HPDE6-E6E7 (cell line): ENCODE data around the gene TES.

Source experiments
- DNase-seq: peaks from one replicate; pipeline ENCODE4 v3.0.0; 2011; ENCODE audit warnings: missing footprints; ENCODE audit errors: extremely low spot score

TES gene

GRCh38 chr7:116193329-116194087 lies 16.8 kb upstream of the TES start:
- no peak for DNase-seq

DNA sequence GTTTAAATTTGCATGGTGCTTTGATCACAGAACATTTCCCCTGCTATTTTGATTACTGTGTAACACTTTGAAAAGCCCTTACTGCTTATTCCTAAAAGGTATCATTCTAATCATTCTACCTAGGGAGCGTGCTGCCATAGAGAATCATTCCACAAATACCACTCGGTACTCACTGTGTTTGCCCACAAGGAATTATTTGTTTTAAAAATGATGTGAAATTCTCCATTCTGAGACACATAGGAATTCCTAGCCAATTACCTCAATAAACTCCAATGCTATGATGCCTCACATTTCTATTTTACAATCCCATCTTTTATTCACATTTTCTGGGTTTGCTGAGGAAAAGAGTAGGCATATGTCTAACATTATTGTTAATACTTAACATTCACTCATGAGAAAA lies 16.2 kb upstream of the TES start:
- no peak for DNase-seq

GRCh38 chr7:116195451-116195850 lies 14.9 kb upstream of the TES start:
- DNase-seq: no peak

GRCh38 chr7:116196947-116197346 lies 13.4 kb upstream of the TES start:
- no peak for DNase-seq

- DNase-seq: no peak
These were observed 13.0 kb upstream of the TES start for GRCh38 chr7:116197360-116197759.

DNA sequence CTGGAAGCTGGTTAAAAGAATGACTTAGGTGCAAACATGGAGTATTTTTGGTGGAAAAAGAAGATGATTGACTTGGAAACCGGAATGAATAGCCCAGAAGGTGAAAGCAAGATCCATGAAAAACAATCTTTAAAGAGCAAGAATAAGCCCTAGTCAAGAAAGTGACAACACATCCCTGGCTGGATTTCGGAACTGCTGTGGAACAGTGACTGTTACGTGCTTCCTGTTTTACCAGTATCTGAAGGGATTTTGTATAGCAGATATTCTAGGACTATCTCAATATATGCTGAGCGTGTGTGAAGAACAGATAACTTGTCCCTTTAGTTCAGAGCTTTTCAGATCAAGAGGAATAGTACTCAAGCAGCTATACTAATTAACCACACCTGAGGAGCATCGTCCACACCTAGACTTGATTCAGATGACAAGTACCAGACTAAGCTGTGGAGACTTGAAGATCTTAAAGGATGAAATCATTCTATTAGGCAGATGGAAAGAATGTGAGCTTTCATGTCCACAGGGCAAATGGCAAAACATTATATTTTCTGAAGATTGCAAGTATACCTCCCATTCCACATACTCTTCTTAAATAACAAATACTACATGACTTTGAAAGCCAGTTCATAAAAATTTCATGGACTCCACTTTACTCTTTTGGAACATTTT lies 11.5 kb upstream of the TES start:
- no peak for DNase-seq

GRCh38 chr7:116200963-116201362 lies 9.4 kb upstream of the TES start:
- DNase-seq: no peak

DNA sequence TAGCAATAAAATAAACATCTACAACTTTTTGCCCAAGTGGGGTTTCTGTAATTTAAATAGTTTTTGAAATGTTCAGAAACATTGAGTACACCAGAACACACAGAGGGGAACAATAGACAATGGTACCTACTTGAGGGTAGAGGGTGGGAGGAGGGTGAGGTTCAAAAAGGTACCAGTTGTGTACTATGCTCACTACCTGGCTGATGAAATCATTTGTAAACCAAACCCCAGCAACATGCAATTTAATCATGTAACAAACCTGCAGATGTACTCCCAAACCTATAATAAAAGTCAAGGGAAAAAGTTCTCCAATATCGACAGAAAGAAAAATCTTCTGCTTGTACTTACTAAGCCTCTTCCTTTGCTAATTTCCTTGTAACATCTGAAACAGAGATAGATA lies 4.2 kb upstream of the TES start:
- no peak for DNase-seq

- no peak for DNase-seq
These were observed 1.4 kb upstream of the TES start for GRCh38 chr7:116208919-116209318.

DNA sequence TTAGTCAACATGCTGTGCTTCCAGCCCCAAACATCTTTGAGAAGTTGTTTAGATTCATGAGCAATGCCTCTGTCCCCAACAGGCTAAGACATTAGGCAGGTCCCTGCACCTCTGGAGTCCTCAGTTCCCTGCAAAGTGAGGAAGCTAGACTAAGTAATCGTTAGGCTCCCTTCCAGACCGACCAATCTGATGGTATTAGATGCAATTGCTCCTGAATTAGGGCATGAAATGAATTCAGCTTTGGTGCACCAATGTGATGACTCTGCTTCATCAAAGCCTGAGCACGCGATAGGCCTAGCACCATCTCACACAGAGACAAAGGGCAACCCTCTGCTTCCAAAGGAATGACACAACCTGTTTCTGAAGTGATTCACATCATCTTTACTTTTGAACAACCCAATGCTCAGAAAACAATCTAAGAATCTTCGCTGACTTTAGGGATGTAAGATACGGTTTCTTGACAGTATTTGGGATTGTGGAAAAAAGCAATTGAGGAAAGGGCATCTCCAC lies 723 bp upstream of the TES start:
- DNase-seq: no peak

DNA sequence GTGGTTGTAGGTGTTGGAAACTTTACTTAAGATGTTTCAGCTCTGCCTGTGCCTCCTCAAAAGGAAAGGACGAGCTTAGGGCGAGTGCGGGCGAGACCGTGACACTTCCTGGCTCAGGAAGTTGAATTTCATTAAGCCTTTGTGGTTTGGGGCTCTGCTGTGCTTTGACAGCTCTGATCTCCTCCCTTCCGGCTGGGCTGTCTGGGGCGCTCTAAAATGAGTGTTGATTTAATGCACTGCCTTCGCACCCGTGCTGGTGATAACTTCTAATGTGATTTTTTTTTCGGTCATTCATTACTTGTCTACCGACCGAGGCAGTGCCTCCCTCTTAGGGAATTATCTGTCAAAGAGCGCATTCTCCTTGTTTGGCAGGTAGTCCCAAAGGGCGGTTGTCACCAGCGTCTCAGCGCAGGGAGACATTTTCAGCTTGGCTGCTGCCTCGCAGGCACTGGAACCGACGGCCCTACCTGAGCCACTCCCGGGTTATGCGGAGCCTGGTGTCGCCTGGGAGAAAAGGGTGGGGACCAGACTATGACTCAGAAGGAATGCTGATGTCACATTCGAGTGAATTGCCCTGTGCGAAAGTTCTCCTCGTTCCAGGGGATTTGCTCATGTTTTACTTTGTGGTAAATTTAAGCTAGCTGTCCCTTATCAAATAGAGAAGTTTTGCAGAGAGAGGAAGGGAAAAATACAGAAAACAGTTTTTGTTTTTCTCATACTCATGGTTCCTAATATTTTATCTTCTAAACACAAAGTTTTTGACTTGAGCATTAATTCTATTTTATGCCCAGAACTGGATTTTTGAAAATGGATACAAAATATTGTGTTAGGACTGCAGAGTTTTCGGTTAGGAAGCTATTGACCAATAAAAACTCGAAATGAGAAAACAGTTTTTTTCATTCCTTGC lies 920 bp downstream of the TES start:
- peak; percentile 74 for DNase-seq

- DNase-seq: no peak
These were observed 1.7 kb downstream of the TES start for GRCh38 chr7:116211913-116212596.

DNA sequence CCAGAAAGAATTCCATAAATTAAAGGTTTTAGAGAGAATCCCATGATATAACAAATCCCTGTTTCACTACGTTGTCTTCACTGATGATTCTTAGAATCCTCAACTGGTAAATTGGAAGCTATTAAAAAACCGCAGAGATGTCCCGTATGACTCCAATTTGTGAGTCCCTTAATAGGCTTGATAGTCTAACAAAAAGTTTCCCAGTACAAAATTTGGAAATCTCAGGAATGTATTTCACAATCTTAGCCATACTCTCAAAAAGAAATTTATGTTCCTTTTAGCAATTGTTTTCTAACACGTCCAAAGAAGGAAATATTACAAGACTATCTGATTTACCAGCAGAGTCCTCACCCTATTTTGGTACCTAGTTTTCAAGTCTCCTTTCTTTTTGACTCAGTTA lies 2.5 kb downstream of the TES start:
- no peak for DNase-seq

- DNase-seq: no peak
These were observed 3.2 kb downstream of the TES start for GRCh38 chr7:116213361-116214130.

- no peak for DNase-seq
These were observed 4.6 kb downstream of the TES start for GRCh38 chr7:116214921-116215320.

DNA sequence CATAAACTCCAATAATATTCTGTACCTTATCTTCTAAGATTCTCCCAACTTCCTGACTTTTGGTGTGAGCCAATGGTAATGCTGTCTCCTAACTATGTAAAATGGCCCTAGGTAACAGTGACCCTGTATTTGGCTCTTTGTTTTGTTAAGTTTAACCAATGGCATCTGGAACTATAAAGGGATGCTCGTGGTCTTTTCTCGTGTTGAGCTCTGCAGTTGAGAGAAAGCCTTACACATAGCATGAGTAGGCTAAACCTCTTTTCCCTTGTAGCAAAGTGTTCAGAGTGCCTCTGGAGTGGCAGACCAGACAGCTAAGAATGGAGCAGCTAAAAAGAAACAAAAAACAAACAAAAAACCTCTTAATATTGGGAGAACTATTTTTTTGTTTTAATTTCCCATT lies 5.2 kb downstream of the TES start:
- no peak for DNase-seq

DNA sequence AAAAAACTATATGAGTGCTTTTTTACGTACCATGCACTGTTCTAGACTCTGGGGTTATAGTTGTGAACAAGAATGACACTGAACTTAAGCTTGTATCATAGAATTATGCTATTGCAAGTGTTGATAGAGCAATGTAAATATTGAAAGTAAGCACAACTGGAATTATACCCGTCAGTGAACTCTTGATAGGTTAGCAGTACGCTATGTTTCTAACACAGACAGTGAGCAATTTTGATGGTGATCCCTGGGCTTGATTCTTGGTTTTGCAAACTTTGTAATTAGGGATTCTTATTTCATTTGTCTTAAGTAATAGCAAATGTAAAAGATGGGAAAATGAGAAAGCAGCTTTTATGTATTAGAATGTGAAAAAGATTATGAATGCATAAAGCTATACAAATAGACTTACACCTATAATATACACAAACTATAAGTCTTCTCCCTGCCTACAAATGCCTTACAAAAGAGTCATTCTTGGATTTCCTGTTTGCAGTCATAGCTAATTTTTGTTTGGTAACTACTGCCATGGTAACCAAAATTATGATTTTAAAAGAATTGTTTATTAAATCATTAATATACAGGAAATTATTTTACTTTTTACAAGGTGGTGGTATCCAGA lies 6.7 kb downstream of the TES start:
- no peak for DNase-seq

DNA sequence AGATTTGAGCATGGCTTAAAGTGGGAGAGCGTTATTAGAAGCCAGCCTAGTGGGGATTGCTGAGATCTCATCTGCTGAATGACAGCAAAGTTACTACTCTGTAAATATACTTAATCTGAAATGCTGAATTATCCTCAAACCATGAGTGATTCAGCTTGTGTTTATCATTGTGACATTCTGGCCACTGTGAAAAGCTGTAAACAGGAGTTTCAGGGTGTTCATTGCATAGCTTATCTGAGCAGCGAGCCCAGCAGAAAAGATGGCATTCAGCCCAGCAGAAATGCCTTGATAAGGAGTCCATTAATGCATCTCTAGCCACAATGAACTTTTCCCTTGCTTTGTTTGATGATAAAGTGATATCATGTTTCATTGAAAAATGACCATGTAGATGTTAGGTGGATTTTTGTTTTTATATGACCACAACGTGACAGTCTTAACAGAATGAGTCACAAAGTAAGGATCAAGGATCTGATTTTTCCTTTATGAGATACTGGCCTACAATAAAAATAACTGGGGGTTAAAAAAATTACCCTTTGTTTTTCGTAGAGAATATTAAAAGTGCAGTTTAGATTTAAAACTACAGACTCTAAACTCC lies 7.8 kb downstream of the TES start:
- DNase-seq: peak; percentile 22

DNA sequence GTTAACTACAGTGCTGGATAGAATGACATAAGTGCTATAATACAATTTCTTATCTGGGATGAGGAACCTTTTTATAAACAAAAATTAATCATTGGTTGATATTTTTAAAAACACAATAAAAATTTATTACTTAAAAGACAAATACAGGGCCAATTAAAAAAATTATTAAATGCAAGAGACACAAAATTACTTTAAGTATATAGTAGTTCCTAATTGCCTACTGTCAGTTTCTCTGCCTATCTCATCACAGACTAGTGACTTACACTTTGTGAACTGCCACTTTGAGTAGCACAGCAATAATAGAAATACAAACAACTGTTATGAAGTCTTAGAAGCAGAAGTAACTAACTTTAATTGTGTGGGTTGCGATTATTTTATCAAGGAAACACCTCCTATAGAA lies 8.4 kb downstream of the TES start:
- DNase-seq: no peak

DNA sequence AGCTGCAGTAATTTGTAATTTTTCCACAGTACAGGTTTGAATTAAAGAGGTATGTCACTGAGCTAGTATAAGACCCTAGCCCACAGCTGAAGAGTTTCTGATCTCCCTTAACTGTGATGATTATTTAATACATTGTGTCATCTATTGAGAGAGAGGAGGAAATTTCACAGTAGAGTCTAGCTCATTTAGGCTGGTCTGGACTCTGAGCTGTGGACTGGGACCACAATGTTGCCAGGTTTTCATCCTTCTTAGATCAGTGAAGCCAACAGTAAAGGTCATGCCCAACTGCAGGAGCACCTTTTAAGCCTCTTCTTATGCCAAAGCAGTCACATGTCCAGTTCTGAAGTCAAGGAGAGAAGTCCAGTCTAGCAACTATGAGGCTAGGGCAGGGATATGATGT lies 8.9 kb downstream of the TES start:
- DNase-seq: no peak
